ENCODE results near the gene LCN15.
"Not testable (repeated sequence)": the region's sequence is repeated elsewhere in the genome, so short reads cannot be mapped to it uniquely, and the experiment has no call there.

Gene LCN15

GRCh38 chr9:136785565-136786355 is 21.4 kb upstream of the LCN15 start:
- not testable (repeated sequence) for H3K4me3 ChIP-seq (ENCODE audit: low read depth, low read length); H3K27me3 ChIP-seq (ENCODE audit: control insufficient read depth, insufficient read depth, low read length); H3K9ac ChIP-seq (ENCODE audit: low read length); H3K9me3 ChIP-seq (ENCODE audit: control insufficient read depth, insufficient read depth, low read depth, low read length); H3K36me3 ChIP-seq (ENCODE audit: control insufficient read depth, insufficient read depth, low read length); H3K27ac ChIP-seq (ENCODE audit: low read depth, low read length)
- H3K4me1 ChIP-seq (ENCODE audit: control insufficient read depth, insufficient read depth, low read length), result peaks cover 13% of the 10 kb centered on the region

DNA sequence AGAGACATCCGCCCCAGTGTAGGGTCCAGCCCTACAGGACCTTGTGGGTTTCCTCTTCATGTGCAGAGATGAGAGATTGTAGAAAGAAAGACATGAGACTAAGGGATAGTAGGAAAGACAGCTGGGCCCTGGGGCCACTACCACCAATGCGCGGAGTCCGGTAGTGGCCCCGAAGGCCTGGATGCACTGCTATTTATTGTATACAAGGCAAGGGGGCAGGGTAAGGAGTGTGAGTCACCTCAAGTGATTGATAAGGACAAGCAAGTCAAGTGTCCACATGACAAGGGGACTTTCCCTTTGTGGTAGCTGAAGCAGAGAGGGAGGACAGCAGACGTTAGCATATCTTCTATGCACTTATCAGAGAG is 20.7 kb upstream of the LCN15 start:
- H3K9me3 ChIP-seq (ENCODE audit: control insufficient read depth, insufficient read depth, low read depth, low read length), result no peaks in the 10 kb centered on the region
- no peaks in the 10 kb centered on the region for H3K27me3 ChIP-seq (ENCODE audit: control insufficient read depth, insufficient read depth, low read length)
- no peak overlapping the region for H3K4me3 ChIP-seq (ENCODE audit: low read depth, low read length)
- H3K4me1 ChIP-seq (ENCODE audit: control insufficient read depth, insufficient read depth, low read length), result peaks cover 9% of the 10 kb centered on the region; the same call in 1 of the 2 replicates
- H3K27ac ChIP-seq (ENCODE audit: low read depth, low read length), result no peak overlapping the region
- no peak overlapping the region for H3K9ac ChIP-seq (ENCODE audit: low read length)
- H3K36me3 ChIP-seq (ENCODE audit: control insufficient read depth, insufficient read depth, low read length), result no peaks in the 10 kb centered on the region

GRCh38 chr9:136784249-136784996 is 20.1 kb upstream of the LCN15 start:
- H3K27me3 ChIP-seq (ENCODE audit: control insufficient read depth, insufficient read depth, low read length), result no peaks in the 10 kb centered on the region
- H3K9me3 ChIP-seq (ENCODE audit: control insufficient read depth, insufficient read depth, low read depth, low read length), result no peaks in the 10 kb centered on the region
- no peak overlapping the region for H3K27ac ChIP-seq (ENCODE audit: low read depth, low read length)
- peaks cover 9% of the 10 kb centered on the region; the same call in 1 of the 2 replicates for H3K4me1 ChIP-seq (ENCODE audit: control insufficient read depth, insufficient read depth, low read length)
- no peak overlapping the region for H3K4me3 ChIP-seq (ENCODE audit: low read depth, low read length)
- no peaks in the 10 kb centered on the region for H3K36me3 ChIP-seq (ENCODE audit: control insufficient read depth, insufficient read depth, low read length)
- no peak overlapping the region for H3K9ac ChIP-seq (ENCODE audit: low read length)

DNA sequence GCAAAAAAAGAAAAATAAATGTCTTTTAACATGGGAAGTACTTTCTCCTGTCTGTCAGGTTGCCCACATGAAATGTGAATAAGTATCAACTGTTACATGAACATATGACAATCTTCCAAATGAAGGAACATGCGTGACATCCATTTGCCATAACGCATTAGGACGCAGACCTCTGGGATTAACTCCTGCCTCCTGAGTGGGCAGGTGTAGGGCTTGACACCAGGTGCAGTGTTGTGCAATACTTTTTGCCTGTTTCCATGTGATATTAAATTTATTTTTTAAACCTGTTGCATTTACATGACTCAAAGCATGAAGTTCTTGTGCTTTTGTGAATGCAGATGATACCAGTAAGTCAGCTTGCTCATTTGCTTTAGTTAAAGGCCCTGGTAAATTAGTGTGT is 18.1 kb upstream of the LCN15 start:
- Histone ChIP-seq H3K36me3 (ENCODE audit: control insufficient read depth, insufficient read depth, low read length) (no peaks in the 10 kb centered on the region), H3K4me1 (ENCODE audit: control insufficient read depth, insufficient read depth, low read length) (no peaks in the 10 kb centered on the region; the same call in 1 of the 2 replicates), H3K9ac (ENCODE audit: low read length) (no peak overlapping the region), H3K27me3 (ENCODE audit: control insufficient read depth, insufficient read depth, low read length) (peaks cover 13% of the 10 kb centered on the region; the same call in 1 of the 2 replicates), H3K27ac (ENCODE audit: low read depth, low read length) (no peak overlapping the region), H3K9me3 (ENCODE audit: control insufficient read depth, insufficient read depth, low read depth, low read length) (no peaks in the 10 kb centered on the region), H3K4me3 (ENCODE audit: low read depth, low read length) (no peak overlapping the region)

- no peak overlapping the region for H3K4me3 ChIP-seq (ENCODE audit: low read depth, low read length)
- H3K36me3 ChIP-seq (ENCODE audit: control insufficient read depth, insufficient read depth, low read length), result no peaks in the 10 kb centered on the region
- H3K27ac ChIP-seq (ENCODE audit: low read depth, low read length), result no peak overlapping the region
- H3K4me1 ChIP-seq (ENCODE audit: control insufficient read depth, insufficient read depth, low read length), result no peaks in the 10 kb centered on the region; the same call in 1 of the 2 replicates
- no peak overlapping the region for H3K9ac ChIP-seq (ENCODE audit: low read length)
- peaks cover 17% of the 10 kb centered on the region; the same call in 1 of the 2 replicates for H3K27me3 ChIP-seq (ENCODE audit: control insufficient read depth, insufficient read depth, low read length)
- H3K9me3 ChIP-seq (ENCODE audit: control insufficient read depth, insufficient read depth, low read depth, low read length), result no peaks in the 10 kb centered on the region
Measured at GRCh38 chr9:136779808-136780207, 15.5 kb upstream of the LCN15 start.

- H3K9ac ChIP-seq (ENCODE audit: low read length), result no peak overlapping the region
Measured at GRCh38 chr9:136777359-136777758, 13.0 kb upstream of the LCN15 start.

DNA sequence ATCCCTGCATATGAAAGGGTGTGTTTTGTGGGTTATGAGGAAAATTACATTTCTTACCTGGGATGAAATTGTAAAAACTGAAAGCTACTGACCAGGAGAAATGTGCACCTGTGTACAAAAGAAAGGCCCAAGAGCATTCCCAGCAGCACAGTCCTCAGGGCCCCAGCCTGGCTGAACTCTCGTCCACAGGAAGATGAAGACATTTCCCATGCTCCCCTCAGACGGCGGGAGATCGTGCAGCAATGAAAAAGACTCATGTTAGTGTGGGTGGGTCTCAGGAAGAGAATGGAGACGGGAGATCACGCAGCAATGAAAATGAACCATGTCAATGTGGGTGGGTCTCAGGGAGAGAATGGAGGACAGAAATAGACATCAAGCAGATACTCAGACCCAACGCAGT is 12.6 kb upstream of the LCN15 start:
- H3K9ac ChIP-seq (ENCODE audit: low read length), result no peak overlapping the region
- no peak overlapping the region for H3K4me3 ChIP-seq (ENCODE audit: low read depth, low read length)
- no peaks in the 10 kb centered on the region; the same call in 1 of the 2 replicates for H3K4me1 ChIP-seq (ENCODE audit: control insufficient read depth, insufficient read depth, low read length)
- H3K9me3 ChIP-seq (ENCODE audit: control insufficient read depth, insufficient read depth, low read depth, low read length), result peaks cover 16% of the 10 kb centered on the region
- H3K27ac ChIP-seq (ENCODE audit: low read depth, low read length), result no peak overlapping the region
- H3K36me3 ChIP-seq (ENCODE audit: control insufficient read depth, insufficient read depth, low read length), result no peaks in the 10 kb centered on the region
- peaks cover 17% of the 10 kb centered on the region; the same call in 1 of the 2 replicates for H3K27me3 ChIP-seq (ENCODE audit: control insufficient read depth, insufficient read depth, low read length)

More at GRCh38 chr9:136777359-136777758, 13.0 kb upstream of the LCN15 start:
- H3K4me1 ChIP-seq (ENCODE audit: control insufficient read depth, insufficient read depth, low read length), result no peaks in the 10 kb centered on the region; the same call in 1 of the 2 replicates
- H3K4me3 ChIP-seq (ENCODE audit: low read depth, low read length), result no peak overlapping the region
- H3K9me3 ChIP-seq (ENCODE audit: control insufficient read depth, insufficient read depth, low read depth, low read length), result peaks cover 16% of the 10 kb centered on the region
- H3K27me3 ChIP-seq (ENCODE audit: control insufficient read depth, insufficient read depth, low read length), result peaks cover 17% of the 10 kb centered on the region; the same call in 1 of the 2 replicates
- H3K36me3 ChIP-seq (ENCODE audit: control insufficient read depth, insufficient read depth, low read length), result no peaks in the 10 kb centered on the region
- H3K27ac ChIP-seq (ENCODE audit: low read depth, low read length), result no peak overlapping the region

- Histone ChIP-seq H3K27me3 (ENCODE audit: control insufficient read depth, insufficient read depth, low read length) (peaks cover 17% of the 10 kb centered on the region; the same call in 1 of the 2 replicates), H3K9me3 (ENCODE audit: control insufficient read depth, insufficient read depth, low read depth, low read length) (peaks cover 16% of the 10 kb centered on the region), H3K4me3 (ENCODE audit: low read depth, low read length) (no peak overlapping the region), H3K36me3 (ENCODE audit: control insufficient read depth, insufficient read depth, low read length) (no peaks in the 10 kb centered on the region), H3K4me1 (ENCODE audit: control insufficient read depth, insufficient read depth, low read length) (no peaks in the 10 kb centered on the region), H3K9ac (ENCODE audit: low read length) (no peak overlapping the region), H3K27ac (ENCODE audit: low read depth, low read length) (no peak overlapping the region)
Measured at GRCh38 chr9:136775191-136775590, 10.9 kb upstream of the LCN15 start.

- H3K9me3 ChIP-seq (ENCODE audit: control insufficient read depth, insufficient read depth, low read depth, low read length), result peaks cover 16% of the 10 kb centered on the region
- peaks cover 17% of the 10 kb centered on the region; the same call in 1 of the 2 replicates for H3K27me3 ChIP-seq (ENCODE audit: control insufficient read depth, insufficient read depth, low read length)
- no peak overlapping the region for H3K9ac ChIP-seq (ENCODE audit: low read length)
- no peak overlapping the region for H3K4me3 ChIP-seq (ENCODE audit: low read depth, low read length)
- H3K27ac ChIP-seq (ENCODE audit: low read depth, low read length), result no peak overlapping the region
- H3K4me1 ChIP-seq (ENCODE audit: control insufficient read depth, insufficient read depth, low read length), result no peaks in the 10 kb centered on the region
- no peaks in the 10 kb centered on the region for H3K36me3 ChIP-seq (ENCODE audit: control insufficient read depth, insufficient read depth, low read length)
Measured at GRCh38 chr9:136774416-136775045, 10.2 kb upstream of the LCN15 start.

- Histone ChIP-seq H3K36me3 (ENCODE audit: control insufficient read depth, insufficient read depth, low read length) (no peaks in the 10 kb centered on the region), H3K9ac (ENCODE audit: low read length) (no peak overlapping the region), H3K27ac (ENCODE audit: low read depth, low read length) (no peak overlapping the region), H3K4me1 (ENCODE audit: control insufficient read depth, insufficient read depth, low read length) (no peaks in the 10 kb centered on the region), H3K27me3 (ENCODE audit: control insufficient read depth, insufficient read depth, low read length) (peaks cover 13% of the 10 kb centered on the region; the same call in 1 of the 2 replicates), H3K9me3 (ENCODE audit: control insufficient read depth, insufficient read depth, low read depth, low read length) (peaks cover 16% of the 10 kb centered on the region), H3K4me3 (ENCODE audit: low read depth, low read length) (no peak overlapping the region)
Measured at GRCh38 chr9:136773386-136774044, 9.2 kb upstream of the LCN15 start.
